Ascending aorta (tissue), 2 donors: ENCODE results near the gene MARK3. TPM values are rescaled to one million over a fixed set of nuclear protein-coding genes. Genes with fewer than 3 reads are reported as not detected.
A peak's percentile ranks its signal among the peaks of the same experiment; 100 is the strongest.

ENCODE experiments used
- DNase-seq, 2 donors: peaks; one replicate each; pipeline ENCODE4 v3.0.0-alpha.2; 2019; ENCODE audit warnings: low spot score in 2 of 2
- H3K27ac ChIP-seq, 2 donors: fragments of 200-600 bp; sonication (generic); one replicate each; pipeline ENCODE4 v1.5.1; 2016 to 2017; ENCODE audit warnings: mild to moderate bottlenecking in 1 of 2
- H3K27me3 ChIP-seq: fragments of 200-600 bp; sonication (generic); one replicate; pipeline ENCODE4 v1.5.1; 2017
- H3K36me3 ChIP-seq, 2 donors: fragments of 200-600 bp; sonication (generic); one replicate each; pipeline ENCODE4 v1.5.1; 2016
- H3K4me1 ChIP-seq, 2 donors: fragments of 200-600 bp; sonication (generic); one replicate each; pipeline ENCODE4 v1.5.1; 2016 to 2017; ENCODE audit warnings: mild to moderate bottlenecking in 1 of 2
- H3K4me3 ChIP-seq, 2 donors: fragments of 200-600 bp; sonication (generic); one replicate each; pipeline ENCODE4 v1.5.1; 2016 to 2017; ENCODE audit warnings: mild to moderate bottlenecking in 1 of 2
- H3K9me3 ChIP-seq, 2 donors: fragments of 200-600 bp; sonication (generic); one replicate each; pipeline ENCODE4 v1.5.1; 2016
- intact Hi-C: fragments of 100-400 bp; cut with DNase I; formaldehyde crosslinking; loops from one replicate; pipeline ENCODE4 v1.15.1; 2023
- total RNA-seq: library from RNA; depleted of rRNA; stranded (reverse); fragments of >200 nt; gene quantifications from one replicate; pipeline ENCODE4 v1.1.0, GENCODE V29; 2016
- TF ChIP-seq, protein P1 (sequence below), 3 experiments: fragments of 200-600 bp in 2 of 3; fragments of 450-650 bp in 1 of 3; sonication (generic) in 2 of 3; IDR thresholded peaks; one replicate each; pipeline ENCODE4 v1.5.1; 2016 to 2019; ENCODE audit warnings: antibody characterized with exemption in 3 of 3, mild to moderate bottlenecking in 1 of 3, moderate library complexity in 1 of 3

MARK3 gene
- total RNA-seq, 1 donor from 2014 or later: 78.1 TPM

DNA sequence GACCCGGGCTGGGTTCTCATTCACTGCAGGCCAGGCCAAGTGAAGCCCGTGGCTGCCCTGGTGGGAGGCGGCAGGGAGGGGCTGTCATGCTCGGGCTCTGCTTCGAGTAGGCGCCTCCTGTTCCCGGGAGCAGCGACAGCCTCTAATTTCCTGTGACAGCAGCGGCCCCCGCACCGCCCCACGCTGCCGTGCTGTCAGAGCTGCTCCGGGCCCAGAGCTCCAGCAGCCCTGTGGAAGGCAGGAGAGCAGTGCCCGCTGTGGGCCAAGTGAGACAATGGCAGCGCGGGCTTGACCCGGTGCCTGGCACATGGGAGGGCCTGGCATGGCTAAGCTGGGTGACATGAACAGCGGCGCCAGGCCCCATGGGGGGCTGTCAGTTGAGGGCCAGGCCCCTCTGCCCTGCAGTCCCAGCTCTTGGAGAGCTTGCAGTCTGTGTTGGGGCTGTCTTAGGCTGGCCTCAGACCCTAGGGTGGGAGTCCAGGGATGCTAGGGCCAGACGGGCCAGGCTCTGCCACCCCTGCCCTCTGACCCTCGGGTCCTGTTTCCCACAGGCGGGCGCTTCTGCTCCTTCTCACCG is 148.9 kb downstream of the MARK3 start:
- H3K27ac ChIP-seq: peak overlapping the region; percentile 37 to 65
- DNase-seq: no peak
- H3K9me3 ChIP-seq: no peaks in the 10 kb centered on the region
- no peaks in the 10 kb centered on the region for H3K27me3 ChIP-seq
- H3K36me3 ChIP-seq: peaks cover 9 to 19% of the 10 kb centered on the region in 2 donors
- intact Hi-C loops: no loop called here
- no peak overlapping the region for H3K4me3 ChIP-seq
- H3K4me1 ChIP-seq: peaks cover 11 to 16% of the 10 kb centered on the region in 2 donors
- TF ChIP-seq, protein P1, sequence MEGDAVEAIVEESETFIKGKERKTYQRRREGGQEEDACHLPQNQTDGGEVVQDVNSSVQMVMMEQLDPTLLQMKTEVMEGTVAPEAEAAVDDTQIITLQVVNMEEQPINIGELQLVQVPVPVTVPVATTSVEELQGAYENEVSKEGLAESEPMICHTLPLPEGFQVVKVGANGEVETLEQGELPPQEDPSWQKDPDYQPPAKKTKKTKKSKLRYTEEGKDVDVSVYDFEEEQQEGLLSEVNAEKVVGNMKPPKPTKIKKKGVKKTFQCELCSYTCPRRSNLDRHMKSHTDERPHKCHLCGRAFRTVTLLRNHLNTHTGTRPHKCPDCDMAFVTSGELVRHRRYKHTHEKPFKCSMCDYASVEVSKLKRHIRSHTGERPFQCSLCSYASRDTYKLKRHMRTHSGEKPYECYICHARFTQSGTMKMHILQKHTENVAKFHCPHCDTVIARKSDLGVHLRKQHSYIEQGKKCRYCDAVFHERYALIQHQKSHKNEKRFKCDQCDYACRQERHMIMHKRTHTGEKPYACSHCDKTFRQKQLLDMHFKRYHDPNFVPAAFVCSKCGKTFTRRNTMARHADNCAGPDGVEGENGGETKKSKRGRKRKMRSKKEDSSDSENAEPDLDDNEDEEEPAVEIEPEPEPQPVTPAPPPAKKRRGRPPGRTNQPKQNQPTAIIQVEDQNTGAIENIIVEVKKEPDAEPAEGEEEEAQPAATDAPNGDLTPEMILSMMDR (IDR thresholded peaks at IDR 0.05): no peak

DNA sequence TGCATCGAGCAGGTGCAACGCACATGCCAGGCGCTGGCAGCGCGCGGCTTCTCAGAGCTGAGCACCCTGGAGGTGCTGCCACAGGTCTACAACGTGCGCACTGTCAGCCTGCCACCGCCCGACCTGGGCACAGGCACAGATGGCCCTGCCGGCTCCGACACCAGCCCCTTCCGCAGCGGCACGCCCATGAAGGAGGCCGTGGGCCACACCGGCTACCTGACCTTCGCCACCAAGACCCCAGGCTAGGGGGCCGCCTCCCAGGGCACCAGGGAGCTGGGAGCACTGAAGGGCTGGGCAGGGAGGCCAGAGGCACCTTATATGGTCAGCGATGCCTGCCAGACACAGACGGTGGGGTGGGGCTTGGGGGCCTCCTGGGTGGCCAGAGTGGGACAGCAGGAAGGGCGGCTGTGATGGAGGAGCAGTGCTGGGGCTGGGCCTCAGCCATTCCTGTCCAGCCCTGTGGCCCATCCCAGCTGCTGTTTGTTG is 149.4 kb downstream of the MARK3 start:
- H3K36me3 ChIP-seq: peaks cover 9 to 19% of the 10 kb centered on the region in 2 donors
- peak overlapping the region; percentile 37 to 65 for H3K27ac ChIP-seq
- no peaks in the 10 kb centered on the region for H3K27me3 ChIP-seq
- no peak for DNase-seq
- TF ChIP-seq, protein P1 (IDR thresholded peaks at IDR 0.05): no peak
- intact Hi-C loops: no loop called here
- no peaks in the 10 kb centered on the region for H3K9me3 ChIP-seq
- H3K4me1 ChIP-seq: peaks cover 13 to 17% of the 10 kb centered on the region in 2 donors
- no peak overlapping the region for H3K4me3 ChIP-seq

DNA sequence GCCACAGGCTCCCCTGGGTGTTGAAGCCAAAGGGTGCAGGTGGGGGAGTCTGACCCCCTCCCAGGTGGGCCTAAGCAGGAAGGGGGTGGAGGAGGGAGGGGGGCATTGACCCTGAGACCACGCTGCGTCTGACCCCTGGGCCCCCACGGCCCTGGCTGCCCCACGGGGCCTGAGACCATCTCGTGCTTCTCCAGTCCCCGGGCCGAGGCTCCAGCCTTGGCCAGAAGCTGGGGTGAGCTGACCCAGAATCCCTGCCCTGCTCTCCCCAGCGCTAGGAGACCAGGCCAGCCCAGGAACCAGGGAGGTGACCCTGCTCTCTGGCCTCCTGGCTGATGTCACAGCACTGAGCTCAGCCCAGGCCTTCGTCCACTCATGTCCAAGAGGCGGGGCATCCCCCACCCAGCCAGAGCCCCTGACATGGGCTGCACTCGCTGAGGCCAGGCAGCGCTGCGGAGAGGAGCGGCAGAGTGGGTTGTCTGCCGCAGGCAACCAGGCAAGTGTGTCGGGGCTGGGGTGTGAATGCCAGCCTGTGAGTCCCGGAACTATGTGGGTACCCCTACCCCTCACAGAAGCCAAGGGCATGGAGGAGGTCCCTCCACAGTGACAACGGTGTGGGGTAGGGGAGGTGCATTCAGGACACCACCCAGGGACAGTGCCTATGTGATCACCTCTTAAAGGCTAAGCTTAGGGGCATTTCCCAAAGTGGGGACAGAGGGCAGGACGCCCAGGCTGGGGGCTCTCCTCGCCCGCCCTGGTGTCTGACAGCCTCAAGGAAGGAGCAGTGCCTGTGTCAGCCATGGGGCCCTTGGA is 150.1 kb downstream of the MARK3 start:
- Histone ChIP-seq H3K9me3 (no peaks in the 10 kb centered on the region), H3K4me3 (no peak overlapping the region), H3K36me3 (peaks cover 9 to 19% of the 10 kb centered on the region in 2 donors), H3K27ac (peak overlapping the region; percentile 37 to 65), H3K4me1 (peaks cover 12 to 17% of the 10 kb centered on the region in 2 donors), H3K27me3 (no peaks in the 10 kb centered on the region)
- intact Hi-C loops: no loop called here
- TF ChIP-seq, protein P1 (IDR thresholded peaks at IDR 0.05): no peak
- DNase-seq: no peak

DNA sequence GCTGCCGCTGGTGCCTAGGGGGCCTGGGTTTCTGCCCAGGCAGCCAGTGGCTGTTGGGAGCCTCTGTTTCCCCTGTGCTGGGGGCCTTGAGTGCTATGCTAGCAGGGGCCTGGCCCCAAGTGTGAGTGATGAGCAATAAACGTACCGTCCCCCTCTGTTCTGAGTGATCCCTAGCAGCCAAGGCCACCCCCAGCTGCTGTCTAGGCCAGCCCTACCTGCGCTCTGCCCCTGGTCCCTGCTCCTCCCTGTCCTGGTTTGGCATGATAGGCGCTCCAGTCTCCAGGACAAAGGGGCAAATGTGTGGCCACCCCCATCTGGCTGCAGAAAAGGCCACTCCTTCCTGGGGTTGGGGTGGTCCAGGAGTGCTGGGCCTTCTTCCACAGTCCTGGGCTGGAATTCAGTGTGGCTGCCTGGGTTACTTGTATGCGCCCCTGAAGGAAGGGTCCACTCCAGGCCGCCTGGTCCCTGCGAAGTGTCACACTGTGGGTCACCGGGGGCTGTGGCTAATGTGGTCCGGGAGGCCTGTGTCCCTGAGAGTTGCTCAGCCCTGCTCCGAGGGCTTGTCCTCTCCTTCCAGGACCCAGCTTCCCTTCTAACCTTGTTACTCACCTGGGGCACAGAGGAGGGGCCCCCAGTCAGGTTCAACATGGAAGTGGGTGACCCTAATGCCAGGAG is 150.8 kb downstream of the MARK3 start:
- no peak overlapping the region for H3K4me3 ChIP-seq
- H3K36me3 ChIP-seq: peaks cover 9 to 19% of the 10 kb centered on the region in 2 donors
- no peaks in the 10 kb centered on the region for H3K27me3 ChIP-seq
- peaks cover 19% of the 10 kb centered on the region in 2 donors for H3K4me1 ChIP-seq
- peak overlapping the region in 1 of 2 donors; percentile 22 for H3K27ac ChIP-seq
- no peaks in the 10 kb centered on the region for H3K9me3 ChIP-seq
- intact Hi-C loops: no loop called here
- no peak for DNase-seq
- TF ChIP-seq, protein P1 (IDR thresholded peaks at IDR 0.05): no peak

DNA sequence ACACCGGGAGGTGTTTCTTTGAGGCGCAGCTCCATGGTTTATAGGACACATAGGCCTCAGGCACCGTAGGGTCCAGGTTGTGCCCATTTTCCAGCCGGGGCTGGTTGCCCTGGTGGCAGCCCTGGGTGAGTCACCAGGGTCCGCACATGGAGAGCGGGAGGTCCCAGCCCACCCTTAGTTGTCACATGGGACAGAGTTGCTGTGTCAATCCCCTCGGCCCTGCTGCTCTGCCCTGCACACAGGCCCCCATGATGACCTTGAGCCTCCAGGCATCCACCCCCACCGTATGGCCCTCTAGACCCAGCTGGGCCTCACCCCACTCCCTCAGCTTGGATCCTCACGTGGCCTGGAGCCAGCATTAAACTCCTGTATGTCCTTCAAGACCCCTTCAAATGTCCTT is 151.5 kb downstream of the MARK3 start:
- TF ChIP-seq, protein P1 (IDR thresholded peaks at IDR 0.05): no peak
- DNase-seq: no peak
- intact Hi-C loops: no loop called here
- Histone ChIP-seq H3K4me3 (no peak overlapping the region), H3K36me3 (peaks cover 9 to 19% of the 10 kb centered on the region in 2 donors), H3K4me1 (peaks cover 26% of the 10 kb centered on the region in 2 donors), H3K9me3 (no peaks in the 10 kb centered on the region), H3K27ac (peak overlapping the region in 1 of 2 donors; percentile 22), H3K27me3 (no peaks in the 10 kb centered on the region)
